H9 (cell line): Measurements from ENCODE around the gene LIPA. TPM values are rescaled to one million over a fixed set of nuclear protein-coding genes. Genes with fewer than 3 reads are reported as not detected.
A peak's percentile ranks its signal among the peaks of the same experiment; 100 is the strongest.

ENCODE experiments used
- DNase-seq: peaks from one replicate; pipeline ENCODE4 v3.0.0-alpha.2; 2017
- H2AFZ ChIP-seq: one replicate; pipeline ENCODE4 v1.6.1; 2013; ENCODE audit warnings: mild to moderate bottlenecking, low read length, control low read depth, moderate library complexity
- H2AK5ac ChIP-seq: 2 replicates; pipeline ENCODE4 v1.6.1; 2013; ENCODE audit warnings: low read length, control low read depth, mixed read lengths; ENCODE audit not compliant: insufficient read length
- H2BK120ac ChIP-seq: one replicate; pipeline ENCODE4 v1.6.1; 2013; ENCODE audit warnings: low read depth, mild to moderate bottlenecking, low read length, control low read depth, inconsistent platforms; ENCODE audit not compliant: poor library complexity, severe bottlenecking
- H2BK12ac ChIP-seq: 2 replicates; pipeline ENCODE4 v1.6.1; 2013; ENCODE audit warnings: low read length, control low read depth, mixed read lengths, low read depth; ENCODE audit not compliant: insufficient read length
- H2BK15ac ChIP-seq: 2 replicates; pipeline ENCODE4 v1.6.1; 2013; ENCODE audit warnings: low read depth, low read length, control low read depth
- H2BK20ac ChIP-seq: one replicate; pipeline ENCODE4 v1.6.1; 2013; ENCODE audit warnings: low read depth, mild to moderate bottlenecking, low read length, control low read depth, inconsistent platforms; ENCODE audit not compliant: poor library complexity, severe bottlenecking
- H2BK5ac ChIP-seq: 2 replicates; pipeline ENCODE4 v1.6.1; 2013; ENCODE audit warnings: low read length, control low read depth, mixed read lengths; ENCODE audit not compliant: insufficient read length
- H3K14ac ChIP-seq: 2 replicates; pipeline ENCODE4 v1.6.1; 2013; ENCODE audit warnings: low read length, control low read depth; ENCODE audit not compliant: insufficient read depth
- H3K18ac ChIP-seq: 2 replicates; pipeline ENCODE4 v1.6.1; 2013; ENCODE audit warnings: low read depth, mild to moderate bottlenecking, mixed read lengths, low read length, control low read depth; ENCODE audit not compliant: insufficient read length
- H3K23ac ChIP-seq: 2 replicates; pipeline ENCODE4 v1.6.1; 2013; ENCODE audit warnings: low read length, control low read depth, mixed read lengths, low read depth; ENCODE audit not compliant: insufficient read length
- H3K23me2 ChIP-seq: 2 replicates; pipeline ENCODE4 v1.6.1; 2013; ENCODE audit warnings: low read depth, mild to moderate bottlenecking, mixed read lengths, low read length, control low read depth; ENCODE audit not compliant: insufficient read length, poor library complexity, severe bottlenecking
- H3K27ac ChIP-seq: 2 replicates; pipeline ENCODE4 v1.5.1; 2013; ENCODE audit warnings: low read length, control low read depth, mixed read lengths, low read depth; ENCODE audit not compliant: insufficient read length
- H3K27me3 ChIP-seq: 2 replicates; pipeline ENCODE4 v1.6.1; 2013; ENCODE audit warnings: low read length, control low read depth, inconsistent platforms; ENCODE audit not compliant: insufficient read depth
- H3K4ac ChIP-seq: 2 replicates; pipeline ENCODE4 v1.6.1; 2013; ENCODE audit warnings: low read depth, mild to moderate bottlenecking, control low read depth, inconsistent platforms, low read length, moderate library complexity
- H3K4me1 ChIP-seq: 2 replicates; pipeline ENCODE4 v1.6.1; 2013; ENCODE audit warnings: low read length, control low read depth, inconsistent platforms; ENCODE audit not compliant: insufficient read depth
- H3K4me2 ChIP-seq: 2 replicates; pipeline ENCODE4 v1.6.1; 2013; ENCODE audit warnings: low read length, control low read depth, mixed read lengths; ENCODE audit not compliant: insufficient read length, insufficient read depth
- H3K56ac ChIP-seq: 2 replicates; pipeline ENCODE4 v1.6.1; 2013; ENCODE audit warnings: low read depth, mild to moderate bottlenecking, mixed read lengths, low read length, control low read depth; ENCODE audit not compliant: insufficient read length
- H3K79me1 ChIP-seq: 2 replicates; pipeline ENCODE4 v1.6.1; 2013; ENCODE audit warnings: low read depth, mild to moderate bottlenecking, moderate library complexity, low read length, control low read depth, inconsistent platforms; ENCODE audit not compliant: insufficient read depth, poor library complexity, severe bottlenecking
- H3K79me2 ChIP-seq: 2 replicates; pipeline ENCODE4 v1.6.1; 2013; ENCODE audit warnings: low read length, control low read depth, inconsistent platforms; ENCODE audit not compliant: insufficient read depth
- H3K9ac ChIP-seq: 2 replicates; pipeline ENCODE4 v1.6.1; 2013; ENCODE audit warnings: low read length, control low read depth, mixed read lengths; ENCODE audit not compliant: insufficient read length; ENCODE audit errors: extremely low read depth
- H3K9me3 ChIP-seq: one replicate; pipeline ENCODE4 v1.6.1; 2013; ENCODE audit warnings: low read depth, low read length, inconsistent platforms; ENCODE audit not compliant: control insufficient read depth
- H3T11ph ChIP-seq: one replicate; pipeline ENCODE4 v1.6.1; 2013; ENCODE audit warnings: mild to moderate bottlenecking, low read length, control low read depth, inconsistent platforms
- H4K20me1 ChIP-seq: one replicate; pipeline ENCODE4 v1.6.1; 2013; ENCODE audit not compliant: control insufficient read depth, insufficient read length, insufficient read depth
- H4K5ac ChIP-seq: 2 replicates; pipeline ENCODE4 v1.6.1; 2013; ENCODE audit warnings: low read depth, mild to moderate bottlenecking, mixed read lengths, low read length, control low read depth; ENCODE audit not compliant: insufficient read length
- H4K8ac ChIP-seq: replicated peaks from 2 replicates; pipeline ENCODE4 v1.6.1; 2013; ENCODE audit warnings: low read length, control low read depth, mixed read lengths, low read depth; ENCODE audit not compliant: insufficient read length
- H4K91ac ChIP-seq: 2 replicates; pipeline ENCODE4 v1.6.1; 2013; ENCODE audit warnings: low read depth, mild to moderate bottlenecking, moderate library complexity, mixed read lengths, low read length, control low read depth; ENCODE audit not compliant: insufficient read length
- H3K27ac Mint-ChIP-seq, 3 experiments: 2 replicates in 2 of 3; 3 replicates in 1 of 3; pipeline ENCODE4 v1.8.0; 2020 to 2021; ENCODE audit warnings: mixed read lengths in 3 of 3, mild to moderate bottlenecking in 1 of 3, moderate library complexity in 1 of 3
- H3K27me3 Mint-ChIP-seq: 2 replicates; pipeline ENCODE4 v1.8.0; 2021; ENCODE audit warnings: low read depth, mild to moderate bottlenecking, moderate library complexity, mixed read lengths
- H3K36me3 Mint-ChIP-seq, 3 experiments: 2 replicates in 2 of 3; 3 replicates in 1 of 3; pipeline ENCODE4 v1.8.0; 2020 to 2021; ENCODE audit warnings: low read depth in 3 of 3, mixed read lengths in 3 of 3; ENCODE audit not compliant: insufficient read depth in 1 of 3
- H3K4me1 Mint-ChIP-seq, 2 experiments: 2 replicates each; pipeline ENCODE4 v1.8.0; 2020; ENCODE audit warnings: mixed read lengths in 2 of 2
- H3K4me3 Mint-ChIP-seq, 2 experiments: 2 replicates in 1 of 2; 3 replicates in 1 of 2; pipeline ENCODE4 v1.8.0; 2020 to 2021; ENCODE audit warnings: mild to moderate bottlenecking in 2 of 2, mixed read lengths in 2 of 2, moderate library complexity in 1 of 2
- H3K9me3 Mint-ChIP-seq, 2 experiments: 2 replicates in 1 of 2; 3 replicates in 1 of 2; pipeline ENCODE4 v1.8.0; 2020; ENCODE audit warnings: mild to moderate bottlenecking in 2 of 2, mixed read lengths in 2 of 2, moderate library complexity in 1 of 2
- WGBS: extraction: QIAGEN DNeasy Blood & Tissue Kit; methylation state at CpG from one replicate; pipeline ENCODE4 v1.1.7; 2013; ENCODE audit warnings: missing lambda C conversion rate, low lambda C conversion rate, mixed read lengths; ENCODE audit not compliant: insufficient read length; ENCODE audit errors: extremely low coverage; 5-methylcytosine and 5-hydroxymethylcytosine counted together
- total RNA-seq: library from RNA; stranded (reverse); gene quantifications from 2 replicates; pipeline ENCODE4 v1.2.1, GENCODE V29; 2021
- TF ChIP-seq, protein P1 (sequence below): fragments of 200-600 bp; sonication (generic); conservative IDR thresholded peaks from 3 replicates; pipeline ENCODE4 v1.8.0; 2021; ENCODE audit warnings: antibody characterized with exemption, mild to moderate bottlenecking

The LIPA gene
- total RNA-seq, 1 experiment from 2014 or later, result 20.9 TPM

DNA sequence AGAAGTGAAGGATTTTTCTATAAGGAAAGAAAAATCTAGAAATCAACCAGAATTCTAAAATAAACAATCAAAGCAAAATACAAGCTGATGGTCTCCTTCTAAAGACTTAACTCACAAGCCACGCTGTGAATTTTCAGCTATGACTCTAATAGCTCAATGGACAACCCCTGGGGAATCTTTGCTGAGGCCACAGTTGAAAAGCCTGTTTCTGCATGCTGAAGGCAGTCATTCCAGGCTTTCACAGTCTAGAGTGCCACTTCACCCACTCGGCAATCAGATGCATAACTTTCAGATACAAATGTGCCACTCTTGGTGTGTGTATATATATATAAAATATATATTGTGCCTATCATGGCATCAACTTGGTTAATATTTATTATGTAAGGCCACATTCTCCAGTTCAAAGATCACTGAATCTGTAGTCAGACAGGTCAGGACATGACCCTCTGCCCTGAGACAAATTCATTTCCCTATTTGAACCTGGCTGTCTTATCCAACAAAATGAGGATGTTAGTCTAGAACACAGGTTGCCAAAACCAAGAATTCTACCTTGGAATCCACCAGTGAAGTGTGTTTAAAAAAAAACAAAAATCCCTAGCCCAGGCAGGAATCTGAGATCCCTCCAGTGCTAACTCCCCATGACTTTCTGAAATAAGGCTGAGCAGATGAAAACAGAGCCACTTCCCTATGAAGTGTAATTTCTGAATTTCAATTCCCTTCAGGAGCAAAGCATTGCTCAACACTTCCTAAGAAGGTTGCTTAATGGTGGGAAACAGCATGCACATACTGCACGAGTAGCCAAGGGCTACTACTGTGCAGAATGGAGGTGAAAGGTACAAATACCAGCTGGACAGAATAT lies 9.9 kb downstream of the LIPA start:
- H2BK15ac ChIP-seq, result no peak overlapping the region
- H4K8ac ChIP-seq, result no peak overlapping the region
- H3K9ac ChIP-seq, result no peak overlapping the region
- H3K23me2 ChIP-seq, result no peaks in the 10 kb centered on the region
- no peak overlapping the region for H3T11ph ChIP-seq
- no peak overlapping the region for H2AK5ac ChIP-seq
- H3K14ac ChIP-seq, result no peak overlapping the region
- no peak overlapping the region for H2AFZ ChIP-seq
- no peaks in the 10 kb centered on the region for H4K20me1 ChIP-seq
- no peak overlapping the region for H4K5ac ChIP-seq
- no peaks in the 10 kb centered on the region for H3K79me2 ChIP-seq
- H3K27ac ChIP-seq, result peak overlapping the region; percentile 49
- no peak overlapping the region for H3K4ac ChIP-seq
- no peak overlapping the region for H2BK12ac ChIP-seq
- no peak for DNase-seq
- no peaks in the 10 kb centered on the region for H3K9me3 Mint-ChIP-seq
- WGBS, result no CpG with 5 or more reads among the region's 3 CpGs
- H3K27me3 ChIP-seq, result no peaks in the 10 kb centered on the region
- no peak overlapping the region for H2BK5ac ChIP-seq
- no peak overlapping the region for H3K18ac ChIP-seq
- no peak overlapping the region for H4K91ac ChIP-seq
- H3K4me1 Mint-ChIP-seq, result peaks cover 39 to 45% of the 10 kb centered on the region in 2 experiments
- peak overlapping the region in 1 of 3 experiments; percentile 34; a peak in 2 of 7 replicates for H3K27ac Mint-ChIP-seq
- H2BK120ac ChIP-seq, result no peak overlapping the region
- peaks cover 13% of the 10 kb centered on the region for H3K4me1 ChIP-seq
- TF ChIP-seq, protein P1, sequence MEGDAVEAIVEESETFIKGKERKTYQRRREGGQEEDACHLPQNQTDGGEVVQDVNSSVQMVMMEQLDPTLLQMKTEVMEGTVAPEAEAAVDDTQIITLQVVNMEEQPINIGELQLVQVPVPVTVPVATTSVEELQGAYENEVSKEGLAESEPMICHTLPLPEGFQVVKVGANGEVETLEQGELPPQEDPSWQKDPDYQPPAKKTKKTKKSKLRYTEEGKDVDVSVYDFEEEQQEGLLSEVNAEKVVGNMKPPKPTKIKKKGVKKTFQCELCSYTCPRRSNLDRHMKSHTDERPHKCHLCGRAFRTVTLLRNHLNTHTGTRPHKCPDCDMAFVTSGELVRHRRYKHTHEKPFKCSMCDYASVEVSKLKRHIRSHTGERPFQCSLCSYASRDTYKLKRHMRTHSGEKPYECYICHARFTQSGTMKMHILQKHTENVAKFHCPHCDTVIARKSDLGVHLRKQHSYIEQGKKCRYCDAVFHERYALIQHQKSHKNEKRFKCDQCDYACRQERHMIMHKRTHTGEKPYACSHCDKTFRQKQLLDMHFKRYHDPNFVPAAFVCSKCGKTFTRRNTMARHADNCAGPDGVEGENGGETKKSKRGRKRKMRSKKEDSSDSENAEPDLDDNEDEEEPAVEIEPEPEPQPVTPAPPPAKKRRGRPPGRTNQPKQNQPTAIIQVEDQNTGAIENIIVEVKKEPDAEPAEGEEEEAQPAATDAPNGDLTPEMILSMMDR, result 0 out of 3 replicates have a peak, but pooled peaks have one; percentile 1
- no peak overlapping the region for H3K23ac ChIP-seq
- no peak overlapping the region for H2BK20ac ChIP-seq
- H3K36me3 Mint-ChIP-seq, result peaks cover 0 to 4% (median 0%) of the 10 kb centered on the region in 3 experiments; a peak in 2 of 7 replicates
- no peaks in the 10 kb centered on the region for H3K27me3 Mint-ChIP-seq
- H3K79me1 ChIP-seq, result no peaks in the 10 kb centered on the region
- no peak overlapping the region for H3K4me3 Mint-ChIP-seq
- H3K56ac ChIP-seq, result no peak overlapping the region
- no peaks in the 10 kb centered on the region for H3K9me3 ChIP-seq
- no peak overlapping the region for H3K4me2 ChIP-seq
